Measurements from ENCODE around the gene ACTL10.
"Not testable (repeated sequence)": the region's sequence is repeated elsewhere in the genome, so short reads cannot be mapped to it uniquely, and the experiment has no call there.

Gene ACTL10

DNA sequence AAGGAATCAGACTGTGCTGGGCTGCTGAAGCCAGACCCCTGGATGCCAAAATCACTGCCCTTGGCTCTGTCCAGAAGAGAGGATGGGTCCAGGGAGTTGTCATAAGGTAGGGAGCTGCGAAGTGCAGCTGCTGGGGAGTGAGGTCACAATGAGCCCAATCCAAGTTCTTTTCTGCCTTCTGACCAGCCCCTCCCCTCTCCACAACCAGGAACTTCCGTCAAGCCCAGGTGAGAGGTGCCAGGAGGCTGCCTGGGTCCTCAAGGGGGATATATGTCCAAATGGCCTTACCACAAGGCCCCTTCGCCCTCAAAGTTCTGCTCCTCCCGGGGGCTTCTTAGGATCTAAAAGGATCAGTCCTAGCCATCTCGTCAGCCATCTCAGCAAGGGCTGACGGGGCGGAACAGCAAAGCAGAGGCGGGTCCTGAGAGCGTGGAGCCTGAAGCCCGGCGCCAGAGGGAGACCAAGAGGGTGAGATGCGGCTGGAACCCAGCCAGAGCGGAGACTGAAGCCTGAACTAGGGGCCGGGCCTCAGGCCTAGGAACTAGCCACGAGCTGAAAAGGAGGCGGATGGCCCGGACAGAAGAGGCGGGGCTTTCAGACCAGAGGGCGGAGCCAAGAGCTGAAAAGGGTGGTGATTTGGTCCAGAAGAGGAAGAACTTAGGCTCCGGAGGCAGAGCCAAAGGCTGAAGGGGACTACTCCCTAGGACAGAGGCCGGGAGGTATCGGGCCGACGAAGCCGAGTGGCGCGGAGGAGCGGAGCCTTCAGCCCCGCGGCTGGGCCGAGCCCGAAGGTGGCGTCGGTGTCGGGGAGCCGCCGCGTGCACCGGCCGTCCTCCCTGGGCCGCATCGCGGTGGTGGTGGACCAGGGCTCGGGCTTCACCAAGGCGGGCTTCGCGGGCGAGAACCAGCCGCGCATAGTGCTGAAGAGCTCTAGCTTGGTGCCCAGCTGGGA is at the start of gene ACTL10:
ACTL10 (plus strand) TSS at position 651 of the 952 bp plus-strand sequence. CDS start 555 bp downstream, outside the sequence.
- peak; percentile 42 to 71 (median 48) for DNase-seq

DNA sequence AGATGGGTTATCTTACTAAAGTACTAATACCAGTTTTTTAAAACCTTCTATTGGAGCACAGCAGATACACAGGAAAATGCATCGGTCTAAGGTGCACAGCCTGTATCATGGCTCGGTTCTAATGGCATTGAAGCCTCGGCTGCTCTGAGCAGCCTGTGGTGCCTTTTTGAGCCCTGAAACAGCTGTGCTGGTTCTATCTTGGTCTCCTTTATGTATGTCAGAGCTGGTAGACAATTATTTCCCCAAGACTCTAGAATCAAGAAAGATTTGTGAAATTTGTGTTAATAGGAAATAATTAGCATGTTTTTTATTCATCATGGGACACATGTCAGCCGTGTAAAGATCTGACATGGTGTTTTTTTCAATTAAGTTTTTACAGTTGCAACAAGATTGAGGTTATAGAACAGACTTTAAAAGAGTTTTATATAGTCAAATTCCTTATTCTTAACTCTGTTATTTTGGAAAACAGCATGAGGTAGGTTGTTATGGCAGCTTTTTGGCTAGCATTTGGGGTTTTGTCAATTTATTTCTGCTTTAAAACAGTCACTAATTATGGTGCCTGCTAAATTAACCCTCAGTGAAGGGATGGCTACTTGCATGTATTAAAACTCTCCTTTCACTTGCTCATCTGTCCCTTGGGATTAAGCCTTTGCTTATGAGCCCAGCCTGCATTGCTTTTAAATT is 44.9 kb upstream of the ACTL10 start:
- DNase-seq, result no peak

GRCh38 chr20:33622705-33623365 is 43.9 kb upstream of the ACTL10 start:
- no peak for DNase-seq

DNA sequence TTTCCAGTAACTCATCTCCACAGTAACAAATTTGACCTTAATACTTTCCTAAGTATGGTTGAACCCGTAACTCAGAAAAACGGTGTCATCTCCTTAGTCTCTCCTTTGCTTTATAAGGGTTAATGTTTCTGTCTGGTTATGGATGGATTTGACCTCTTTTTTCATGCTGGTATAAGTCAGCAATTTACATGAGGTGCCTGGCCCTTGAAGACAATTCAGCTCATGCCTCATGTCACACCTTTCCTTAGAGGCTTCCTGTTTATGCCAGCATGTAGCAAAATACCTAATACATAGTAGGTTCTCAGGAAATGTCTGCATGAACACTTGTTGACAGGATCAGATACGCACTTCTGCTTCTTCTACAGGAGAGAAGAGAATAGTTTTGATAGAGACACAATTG is 42.3 kb upstream of the ACTL10 start:
- no peak for DNase-seq

- DNase-seq, result no peak
Measured at GRCh38 chr20:33626190-33626589, 40.6 kb upstream of the ACTL10 start.

DNA sequence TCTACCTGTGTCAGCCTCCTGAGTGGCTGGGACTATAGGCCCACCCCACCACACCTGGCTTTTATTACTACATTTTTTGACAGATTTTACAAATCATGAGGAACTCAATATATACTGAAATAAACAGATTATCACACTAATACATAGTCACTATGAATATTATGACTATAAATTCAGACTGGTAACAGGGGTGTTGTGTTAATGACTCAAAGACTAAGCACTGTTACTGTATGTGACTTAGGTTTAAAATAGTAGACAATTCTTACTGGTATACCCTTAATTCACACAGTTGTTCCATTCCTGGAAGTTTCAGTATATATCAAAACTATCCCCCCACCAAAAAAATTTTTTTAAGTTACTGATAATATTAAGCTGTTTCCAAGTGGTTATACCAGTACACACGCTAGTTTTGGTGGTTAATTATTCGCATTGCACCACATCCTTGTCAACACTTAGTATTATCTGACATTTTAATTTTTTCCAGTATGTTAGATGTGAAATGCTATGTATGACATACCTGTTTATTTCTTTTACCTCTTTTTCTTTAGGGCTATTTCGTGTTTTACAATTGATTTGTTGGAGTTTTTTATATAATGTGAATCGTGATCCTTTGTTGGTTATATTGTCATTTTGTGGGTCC is 39.0 kb upstream of the ACTL10 start:
- DNase-seq, result no peak

DNA sequence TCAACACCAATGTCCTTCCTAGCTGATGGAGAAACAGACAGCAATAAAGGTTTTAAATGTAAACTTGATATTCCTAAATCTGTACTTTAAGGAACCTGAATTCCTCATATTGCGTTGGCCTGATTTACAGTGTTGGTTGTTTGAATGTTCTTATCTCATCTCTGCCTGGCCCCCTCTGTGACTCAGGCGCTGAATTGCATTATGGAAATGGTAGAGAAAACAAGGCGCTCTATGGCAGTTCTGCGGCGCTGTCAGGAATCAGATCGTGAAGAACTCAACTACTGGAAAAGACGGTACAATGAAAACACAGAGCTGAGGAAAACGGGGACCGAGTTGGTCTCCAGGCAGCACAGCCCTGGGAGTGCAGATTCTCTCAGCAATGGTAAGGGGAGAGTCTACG is 37.2 kb upstream of the ACTL10 start:
- DNase-seq, result no peak

- DNase-seq, result no peak
Measured at GRCh38 chr20:33629979-33630378, 36.8 kb upstream of the ACTL10 start.

DNA sequence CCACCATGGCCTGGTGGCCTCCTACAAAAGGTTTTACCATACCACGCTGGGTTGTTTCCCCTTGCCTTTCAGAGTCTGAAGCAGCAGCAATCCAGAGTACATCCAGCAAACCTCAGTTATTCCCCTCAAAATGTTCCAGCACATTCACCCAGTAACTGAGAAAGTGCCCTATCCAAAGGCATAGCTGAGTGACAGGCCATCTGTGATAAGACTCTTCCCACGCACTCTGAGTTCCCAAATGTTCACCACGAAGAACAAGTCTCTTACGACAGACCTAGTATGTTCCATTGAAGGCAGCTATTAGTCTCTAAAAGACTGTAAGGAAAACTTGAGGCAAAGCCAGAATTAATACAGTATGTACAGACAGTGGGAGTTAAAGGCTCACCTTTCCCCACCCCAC is 36.2 kb upstream of the ACTL10 start:
- no peak for DNase-seq

- not testable (repeated sequence) for DNase-seq
Measured at GRCh38 chr20:33631910-33632309, 34.8 kb upstream of the ACTL10 start.

DNA sequence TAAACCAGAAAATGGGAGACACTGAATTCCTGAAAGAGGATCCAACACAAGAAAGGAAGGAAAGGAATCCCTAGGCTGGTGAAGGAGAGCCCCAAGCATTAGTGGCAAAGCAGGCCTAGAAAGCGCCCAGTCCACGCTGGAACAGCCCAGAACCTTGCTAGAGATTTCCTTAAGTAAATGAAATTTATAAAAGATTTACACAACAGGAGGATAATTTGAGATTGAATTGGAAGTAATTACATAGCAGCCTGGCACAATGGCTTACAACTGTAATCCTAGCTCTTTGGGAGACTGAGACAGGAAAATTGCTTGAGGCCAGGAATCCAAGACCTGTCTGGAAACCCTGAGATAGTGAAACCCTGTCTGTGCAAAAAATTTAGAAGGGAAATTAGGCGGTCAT is 31.4 kb upstream of the ACTL10 start:
- DNase-seq, result no peak

GRCh38 chr20:33636776-33637175 is 30.0 kb upstream of the ACTL10 start:
- no peak for DNase-seq

GRCh38 chr20:33640287-33640686 is 26.5 kb upstream of the ACTL10 start:
- DNase-seq, result no peak

GRCh38 chr20:33644313-33645071 is 22.3 kb upstream of the ACTL10 start:
- no peak for DNase-seq

DNA sequence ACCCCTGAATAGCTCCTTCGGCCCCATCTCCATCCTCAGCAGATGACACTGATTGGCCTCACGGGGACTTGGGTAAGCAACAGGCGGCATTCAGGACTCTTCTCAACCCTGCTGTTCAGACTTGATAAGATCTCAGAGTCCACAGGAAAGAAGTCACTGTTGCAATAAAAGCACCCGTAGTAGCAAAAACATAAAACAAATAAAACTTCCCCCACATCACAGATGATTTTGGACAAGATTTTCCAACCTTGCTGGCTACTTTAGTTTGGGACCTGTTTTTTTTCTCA is 21.7 kb upstream of the ACTL10 start:
- no peak for DNase-seq

GRCh38 chr20:33645396-33645795 is 21.3 kb upstream of the ACTL10 start:
- no peak for DNase-seq

DNA sequence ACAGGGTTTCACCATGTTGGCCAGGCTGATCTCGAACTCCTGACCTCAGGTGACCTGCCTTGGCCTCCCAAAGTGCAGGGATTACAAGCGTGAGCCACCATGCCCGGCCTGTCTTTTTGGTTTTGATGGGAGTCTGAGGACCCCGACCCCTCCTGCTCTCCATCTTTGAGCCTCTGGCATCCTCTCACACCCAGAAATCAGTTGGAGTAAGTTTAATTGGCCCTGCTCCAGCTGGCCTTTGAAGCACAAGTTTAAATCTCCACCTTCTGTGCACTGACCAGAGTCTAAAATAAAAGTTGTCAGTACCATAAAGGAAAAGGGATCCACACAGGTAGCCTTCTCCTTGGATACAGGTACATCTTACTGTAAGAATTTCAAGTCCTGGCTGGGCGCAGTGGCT is 20.6 kb upstream of the ACTL10 start:
- DNase-seq, result no peak

DNA sequence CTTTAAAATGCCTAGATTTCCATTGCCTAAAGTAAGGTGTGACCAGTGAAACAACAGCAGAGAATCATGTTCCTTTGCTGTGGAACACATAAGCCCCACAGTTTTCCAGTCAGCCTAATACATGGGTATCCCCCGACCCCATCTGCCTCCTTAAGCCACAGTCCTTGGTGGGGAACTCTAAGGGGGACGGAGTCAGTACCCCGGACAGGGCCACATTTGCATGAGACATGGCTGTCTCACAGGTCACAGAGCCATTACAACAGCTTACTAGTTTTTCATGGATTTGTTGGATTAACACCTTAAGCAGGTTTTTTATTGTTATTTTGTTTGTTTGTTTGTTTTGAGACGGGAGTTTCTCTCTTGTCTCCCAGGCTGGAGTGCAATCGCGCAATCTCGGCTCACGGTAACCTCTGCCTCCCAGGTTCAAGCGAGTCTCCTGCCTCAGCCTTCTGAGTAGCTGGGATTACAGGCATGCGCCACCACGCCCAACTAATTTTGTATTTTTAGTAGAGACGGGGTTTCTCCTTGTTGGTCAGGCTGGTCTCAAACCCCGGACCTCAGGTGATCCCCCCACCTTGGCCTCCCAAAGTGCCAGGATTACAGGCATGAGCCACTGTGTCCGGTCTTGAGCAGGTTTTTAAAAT is 19.7 kb upstream of the ACTL10 start:
- DNase-seq, result not testable (repeated sequence)

DNA sequence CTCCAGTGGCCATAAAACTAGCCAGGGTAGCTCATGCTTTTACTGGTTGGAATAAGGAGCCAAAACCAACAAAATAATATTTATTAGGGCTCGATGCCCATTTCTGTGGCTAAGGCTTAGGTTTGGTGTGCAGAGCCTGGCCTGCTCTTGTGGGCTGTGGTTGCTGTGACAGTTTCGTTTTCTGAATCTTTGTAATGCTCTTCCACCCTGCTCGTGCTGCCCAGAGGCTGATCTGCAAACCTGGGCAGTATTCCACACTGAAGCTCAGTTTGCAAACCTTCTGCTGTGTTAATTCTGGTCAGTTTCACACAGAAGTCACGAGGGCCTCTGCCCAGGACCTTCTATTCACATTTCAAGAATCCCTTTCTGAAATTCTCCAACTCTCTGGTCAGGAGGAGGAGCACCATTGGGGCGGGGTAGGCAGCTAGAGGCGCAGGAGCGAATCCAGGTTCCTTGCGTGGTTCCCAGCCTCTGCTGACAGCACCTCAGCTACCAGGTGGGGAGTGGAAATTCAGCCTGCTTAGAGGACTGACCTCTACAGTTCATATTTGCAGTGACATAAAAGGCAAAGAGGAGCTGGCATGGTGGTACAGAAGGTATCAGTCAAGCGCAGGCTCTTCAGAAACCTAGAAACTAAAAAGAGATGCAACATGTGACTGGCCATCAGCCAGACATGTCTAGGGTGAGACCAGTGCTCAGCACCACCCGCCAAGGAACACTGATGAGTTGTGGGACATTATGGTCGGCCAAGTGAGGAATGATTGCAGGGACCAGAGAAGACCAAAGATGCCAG is 18.9 kb upstream of the ACTL10 start:
- no peak for DNase-seq

DNA sequence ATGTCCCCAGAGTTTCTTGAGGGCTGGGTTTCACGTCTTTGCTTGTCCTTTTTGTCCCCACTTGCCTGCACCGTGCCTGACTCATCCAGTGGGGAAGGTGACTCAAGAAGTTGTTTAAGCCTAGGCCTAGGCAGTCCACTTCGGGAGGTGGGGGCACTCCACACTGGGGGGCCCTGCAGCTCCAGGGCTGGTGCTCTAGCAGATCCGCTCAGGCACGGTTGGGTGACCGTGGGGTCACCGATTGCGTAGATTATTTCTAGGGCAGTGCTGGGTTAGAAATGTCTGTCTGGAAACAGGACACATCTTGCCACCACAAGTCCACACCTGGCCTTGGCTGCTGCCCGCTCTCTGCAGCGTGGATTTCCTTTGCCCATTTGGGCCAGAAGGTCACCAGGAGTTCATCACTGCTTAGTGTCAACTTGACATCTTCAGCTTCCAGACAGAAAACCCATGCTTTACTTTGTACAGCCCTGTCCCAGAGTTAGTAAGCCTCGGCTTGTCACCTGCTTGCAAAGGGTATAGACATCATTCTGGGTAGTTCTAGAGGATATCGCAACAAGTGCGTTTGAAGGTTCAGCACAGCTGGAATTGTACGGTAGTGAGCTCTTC is 18.2 kb upstream of the ACTL10 start:
- DNase-seq, result no peak

GRCh38 chr20:33649201-33649681 is 17.5 kb upstream of the ACTL10 start:
- no peak for DNase-seq
